SK-N-SH (cell line): ENCODE data around the gene P4HA1. TPM values are rescaled to one million over a fixed set of nuclear protein-coding genes. Genes with fewer than 3 reads are reported as not detected.
A peak's percentile ranks its signal among the peaks of the same experiment; 100 is the strongest.

Experiments used
- CTCF ChIA-PET: fragments of 300-600, 350-600 bp; formaldehyde crosslinking; extraction: SDS; loops from one replicate; lab custom pipeline; 2021; lab: Yijun Ruan, JAX
- POLR2A ChIA-PET: fragments of 350-600 bp; sonication (Branson Sonifier 250); formaldehyde crosslinking; extraction: SDS; loops from one replicate; lab custom pipeline; 2020; ENCODE audit warnings: antibody characterized with exemption, inconsistent platforms; lab: Yijun Ruan, JAX
- DNase-seq: peaks from one replicate; pipeline ENCODE4 v3.0.0; 2012
- H2AFZ ChIP-seq: fragments of 200-600 bp; sonication (generic); 2 replicates; pipeline ENCODE4 v1.8.1; 2016; ENCODE audit warnings: antibody characterized with exemption, mild to moderate bottlenecking, low read depth
- H3F3A ChIP-seq: fragments of 200-600 bp; sonication (generic); replicated peaks from 2 replicates; pipeline ENCODE3; 2016; ENCODE audit warnings: antibody characterized with exemption, mild to moderate bottlenecking; ENCODE audit not compliant: insufficient read depth
- H3K27ac ChIP-seq, 2 experiments: fragments of 200-500 bp in 1 of 2; fragments of 200-600 bp in 1 of 2; sonication (Bioruptor generic) in 1 of 2; sonication (generic), shearing (Covaris generic) in 1 of 2; 2 replicates each; pipeline versions ENCODE4 v1.5.1 to v1.6.1; 2014 to 2016; ENCODE audit warnings: low read depth in 2 of 2, inconsistent platforms in 1 of 2, low read length in 1 of 2, mild to moderate bottlenecking in 1 of 2, mixed read lengths in 1 of 2
- H3K27me3 ChIP-seq: fragments of 200-600 bp; sonication (generic), shearing (Covaris generic); 2 replicates; pipeline ENCODE4 v1.6.1; 2016; ENCODE audit warnings: mixed run types; ENCODE audit not compliant: insufficient read depth
- H3K36me3 ChIP-seq, 2 experiments: fragments of 200-500 bp in 1 of 2; fragments of 200-600 bp in 1 of 2; sonication (Bioruptor generic) in 1 of 2; sonication (generic) in 1 of 2; replicated peaks in 1 of 2; 2 replicates each; pipeline versions ENCODE3 to v1.5.1; 2014 to 2016; ENCODE audit warnings: low read length in 1 of 2, mild to moderate bottlenecking in 1 of 2; ENCODE audit not compliant: insufficient read depth in 2 of 2, control insufficient read depth in 1 of 2
- H3K4me1 ChIP-seq, 2 experiments: fragments of 200-500 bp in 1 of 2; fragments of 200-600 bp in 1 of 2; sonication (Bioruptor generic) in 1 of 2; sonication (generic), shearing (Covaris generic) in 1 of 2; 2 replicates each; pipeline versions ENCODE4 v1.5.1 to v1.6.1; 2014 to 2016; ENCODE audit warnings: low read depth in 1 of 2, low read length in 1 of 2, mixed run types in 1 of 2; ENCODE audit not compliant: insufficient read depth in 2 of 2, control insufficient read depth in 1 of 2
- H3K4me2 ChIP-seq: fragments of 200-600 bp; sonication (generic), shearing (Covaris generic); 2 replicates; pipeline ENCODE4 v1.6.1; 2017; ENCODE audit warnings: mixed run types
- H3K4me3 ChIP-seq, 2 experiments: fragments of 200-500 bp in 1 of 2; fragments of 200-600 bp in 1 of 2; sonication (Bioruptor generic) in 1 of 2; sonication (generic), shearing (Covaris generic) in 1 of 2; 2 replicates each; pipeline versions ENCODE4 v1.5.1 to v1.8.1; 2014 to 2016; ENCODE audit warnings: low read depth in 2 of 2, inconsistent platforms in 1 of 2, low read length in 1 of 2, mild to moderate bottlenecking in 1 of 2, mixed read lengths in 1 of 2, moderate library complexity in 1 of 2
- H3K79me2 ChIP-seq: fragments of 200-600 bp; sonication (generic); 2 replicates; pipeline ENCODE4 v1.8.1; 2017; ENCODE audit warnings: mild to moderate bottlenecking; ENCODE audit not compliant: insufficient read depth
- H3K9ac ChIP-seq: fragments of 200-600 bp; sonication (generic); 2 replicates; pipeline ENCODE4 v1.6.1; 2017; ENCODE audit warnings: mixed run types
- H3K9me2 ChIP-seq: fragments of 200-600 bp; sonication (generic); 2 replicates; pipeline ENCODE4 v1.6.1; 2017; ENCODE audit warnings: mixed run types
- H3K9me3 ChIP-seq: fragments of 200-600 bp; sonication (generic); 2 replicates; pipeline ENCODE4 v1.6.1; 2017; ENCODE audit warnings: mixed run types, mild to moderate bottlenecking, moderate library complexity
- H4K20me1 ChIP-seq: fragments of 200-600 bp; sonication (generic); 2 replicates; pipeline ENCODE4 v1.6.1; 2017; ENCODE audit warnings: mild to moderate bottlenecking, mixed run types; ENCODE audit not compliant: insufficient read depth
- FOXM1 ChIP-seq: IDR thresholded peaks from 2 replicates; pipeline ENCODE4 v1.4.0; 2012; ENCODE audit warnings: low read depth, mild to moderate bottlenecking
- MXI1 ChIP-seq: IDR thresholded peaks from 2 replicates; pipeline ENCODE4 v1.6.1; 2012; ENCODE audit warnings: mild to moderate bottlenecking, low read depth, low read length, improper control_type of control experiment
- NFIC ChIP-seq: IDR thresholded peaks from 2 replicates; pipeline ENCODE4 v1.4.0; 2012; ENCODE audit warnings: borderline replicate concordance
- NRF1 ChIP-seq: IDR thresholded peaks from 2 replicates; pipeline ENCODE4 v1.6.1; 2012; ENCODE audit warnings: low read depth, mild to moderate bottlenecking, low read length
- PBX3 ChIP-seq: IDR thresholded peaks from 2 replicates; pipeline ENCODE4; 2012
- TAF1 ChIP-seq: IDR thresholded peaks from 2 replicates; pipeline ENCODE4 v1.6.1; 2012; ENCODE audit warnings: low read depth, mild to moderate bottlenecking, low read length, moderate library complexity, borderline replicate concordance
- TCF12 ChIP-seq: IDR thresholded peaks from 2 replicates; pipeline ENCODE4 v1.4.0; 2012
- WGBS: methylation state at CpG from one replicate; pipeline ENCODE4 v1.1.6; 2017; ENCODE audit warnings: low lambda C conversion rate; 5-methylcytosine and 5-hydroxymethylcytosine counted together
- polyA plus RNA-seq, 3 experiments: library from polyadenylated mRNA; depleted of rRNA; stranded (reverse); fragments of >200 nt; gene quantifications; 2 replicates each; pipeline ENCODE4 v1.2.3, GENCODE V29; 2012
- TF ChIP-seq, protein P1 (sequence below): IDR thresholded peaks from 2 replicates; pipeline ENCODE4 v1.4.0; 2012; ENCODE audit warnings: low read depth, borderline replicate concordance
- TF ChIP-seq, protein P2 (sequence below): fragments of 150-350 bp; IDR thresholded peaks from 2 replicates; pipeline ENCODE4 v1.6.1; 2016; ENCODE audit warnings: mild to moderate bottlenecking, low read depth, low read length
- TF ChIP-seq, protein P3 (sequence below): IDR thresholded peaks from 2 replicates; pipeline ENCODE4 v1.4.0; 2012; ENCODE audit warnings: low read depth, borderline replicate concordance
- TF ChIP-seq, protein P4 (sequence below): IDR thresholded peaks from 2 replicates; pipeline ENCODE4 v1.4.0; 2012; ENCODE audit warnings: low read depth

Gene P4HA1
- polyA plus RNA-seq, 1 of the 3 experiments (the other 2 are of a cell fraction) = 34.8 TPM

GRCh38 chr10:73053275-73053674 is 43.4 kb downstream of the P4HA1 start:
- H3K27ac ChIP-seq = no peak overlapping the region
- no peak overlapping the region for H3K4me3 ChIP-seq
- DNase-seq = peak; percentile 30
- ChIA-PET POLR2A (no interaction called here), CTCF (interaction anchor here (1.3 kb wide), 1 partner anchor 9 kb away, joined by 4 read pairs; no protein-coding TSS in a partner anchor)
- H2AFZ ChIP-seq = no peak overlapping the region
- H3K9ac ChIP-seq = no peak overlapping the region
- 86% methylated on average over 4 of the region's 4 CpGs for whole genome bisulfite sequencing
- H3K36me3 ChIP-seq = peaks cover 25 to 39% of the 10 kb centered on the region in 2 experiments
- H3K4me2 ChIP-seq = no peak overlapping the region
- no peaks in the 10 kb centered on the region for H4K20me1 ChIP-seq
- H3K4me1 ChIP-seq = no peaks in the 10 kb centered on the region
- no peaks in the 10 kb centered on the region for H3K9me3 ChIP-seq
- H3K27me3 ChIP-seq = no peaks in the 10 kb centered on the region
- 0 out of 2 replicates have a peak, but pooled peaks cover 2% of the 10 kb centered on the region for H3K79me2 ChIP-seq
- peaks cover 7% of the 10 kb centered on the region for H3F3A ChIP-seq
- no peaks in the 10 kb centered on the region for H3K9me2 ChIP-seq
- no peak for TF ChIP-seq TCF12
- TF ChIP-seq MXI1 = no peak
- TF ChIP-seq, protein P1, sequence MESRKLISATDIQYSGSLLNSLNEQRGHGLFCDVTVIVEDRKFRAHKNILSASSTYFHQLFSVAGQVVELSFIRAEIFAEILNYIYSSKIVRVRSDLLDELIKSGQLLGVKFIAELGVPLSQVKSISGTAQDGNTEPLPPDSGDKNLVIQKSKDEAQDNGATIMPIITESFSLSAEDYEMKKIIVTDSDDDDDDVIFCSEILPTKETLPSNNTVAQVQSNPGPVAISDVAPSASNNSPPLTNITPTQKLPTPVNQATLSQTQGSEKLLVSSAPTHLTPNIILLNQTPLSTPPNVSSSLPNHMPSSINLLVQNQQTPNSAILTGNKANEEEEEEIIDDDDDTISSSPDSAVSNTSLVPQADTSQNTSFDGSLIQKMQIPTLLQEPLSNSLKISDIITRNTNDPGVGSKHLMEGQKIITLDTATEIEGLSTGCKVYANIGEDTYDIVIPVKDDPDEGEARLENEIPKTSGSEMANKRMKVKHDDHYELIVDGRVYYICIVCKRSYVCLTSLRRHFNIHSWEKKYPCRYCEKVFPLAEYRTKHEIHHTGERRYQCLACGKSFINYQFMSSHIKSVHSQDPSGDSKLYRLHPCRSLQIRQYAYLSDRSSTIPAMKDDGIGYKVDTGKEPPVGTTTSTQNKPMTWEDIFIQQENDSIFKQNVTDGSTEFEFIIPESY = no peak
- TF ChIP-seq TAF1 = no peak
- no peak for TF ChIP-seq NFIC
- TF ChIP-seq FOXM1 = no peak
- no peak for TF ChIP-seq NRF1
- TF ChIP-seq, protein P2, sequence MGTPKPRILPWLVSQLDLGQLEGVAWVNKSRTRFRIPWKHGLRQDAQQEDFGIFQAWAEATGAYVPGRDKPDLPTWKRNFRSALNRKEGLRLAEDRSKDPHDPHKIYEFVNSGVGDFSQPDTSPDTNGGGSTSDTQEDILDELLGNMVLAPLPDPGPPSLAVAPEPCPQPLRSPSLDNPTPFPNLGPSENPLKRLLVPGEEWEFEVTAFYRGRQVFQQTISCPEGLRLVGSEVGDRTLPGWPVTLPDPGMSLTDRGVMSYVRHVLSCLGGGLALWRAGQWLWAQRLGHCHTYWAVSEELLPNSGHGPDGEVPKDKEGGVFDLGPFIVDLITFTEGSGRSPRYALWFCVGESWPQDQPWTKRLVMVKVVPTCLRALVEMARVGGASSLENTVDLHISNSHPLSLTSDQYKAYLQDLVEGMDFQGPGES = no peak
- TF ChIP-seq, protein P3, sequence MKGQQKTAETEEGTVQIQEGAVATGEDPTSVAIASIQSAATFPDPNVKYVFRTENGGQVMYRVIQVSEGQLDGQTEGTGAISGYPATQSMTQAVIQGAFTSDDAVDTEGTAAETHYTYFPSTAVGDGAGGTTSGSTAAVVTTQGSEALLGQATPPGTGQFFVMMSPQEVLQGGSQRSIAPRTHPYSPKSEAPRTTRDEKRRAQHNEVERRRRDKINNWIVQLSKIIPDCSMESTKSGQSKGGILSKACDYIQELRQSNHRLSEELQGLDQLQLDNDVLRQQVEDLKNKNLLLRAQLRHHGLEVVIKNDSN = no peak
- TF ChIP-seq, protein P4, sequence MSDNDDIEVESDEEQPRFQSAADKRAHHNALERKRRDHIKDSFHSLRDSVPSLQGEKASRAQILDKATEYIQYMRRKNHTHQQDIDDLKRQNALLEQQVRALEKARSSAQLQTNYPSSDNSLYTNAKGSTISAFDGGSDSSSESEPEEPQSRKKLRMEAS = no peak
- no peak for TF ChIP-seq PBX3
